Hematopoietic multipotent progenitor cell treated with erythropoietin and hydrocortisone succinate and interleukin-3 and kit ligand, for 6 days (in vitro differentiated cells): Measurements from ENCODE around the gene MINDY4.

Source experiments
- DNase-seq: peaks from one replicate; pipeline ENCODE4 v3.0.0-alpha.2; 2015

MINDY4 gene

GRCh38 chr7:30880941-30881340, 109.7 kb downstream of the MINDY4 start:
- no peak for DNase-seq

DNA sequence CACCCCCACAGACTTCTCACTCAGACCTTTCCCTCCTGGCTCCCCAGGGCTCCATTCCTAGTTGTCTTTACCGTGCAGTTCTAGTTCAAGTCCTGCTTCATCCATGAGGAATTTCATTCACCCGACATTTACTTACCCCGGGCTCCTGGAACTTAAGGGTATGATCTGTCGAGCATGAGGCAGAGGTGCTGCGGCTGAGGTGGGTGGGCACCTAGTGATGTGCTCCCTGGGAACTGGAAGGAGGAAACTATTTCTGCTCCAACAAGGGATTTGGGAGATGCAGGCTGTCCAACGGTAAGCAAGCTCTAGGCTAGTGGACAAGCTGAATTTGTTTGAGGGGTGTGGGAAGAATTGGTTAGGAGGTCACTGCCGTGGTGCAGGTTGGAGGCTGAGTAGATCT, 110.2 kb downstream of the MINDY4 start:
- no peak for DNase-seq

- DNase-seq: no peak
These were observed 113.7 kb downstream of the MINDY4 start for GRCh38 chr7:30884881-30885280.

DNA sequence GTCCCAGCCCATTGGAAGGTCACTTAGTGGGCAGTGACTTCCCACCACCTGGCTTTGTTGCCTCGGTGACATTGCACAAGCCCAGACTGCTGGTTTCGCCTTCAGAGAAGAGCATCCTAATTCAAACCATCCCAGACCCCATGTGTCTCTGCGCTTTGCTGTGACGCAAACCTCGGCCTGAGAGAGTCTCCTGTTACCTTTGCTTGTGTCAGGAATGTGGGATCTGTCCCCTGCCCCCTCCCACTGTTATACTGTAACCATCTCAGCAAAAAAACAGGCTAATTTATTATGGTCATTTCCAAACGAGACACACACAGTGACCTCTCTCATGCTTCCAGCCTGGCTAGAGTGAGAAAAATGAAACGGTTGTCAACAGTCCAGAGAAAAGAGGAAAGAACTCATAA, 115.4 kb downstream of the MINDY4 start:
- no peak for DNase-seq

DNA sequence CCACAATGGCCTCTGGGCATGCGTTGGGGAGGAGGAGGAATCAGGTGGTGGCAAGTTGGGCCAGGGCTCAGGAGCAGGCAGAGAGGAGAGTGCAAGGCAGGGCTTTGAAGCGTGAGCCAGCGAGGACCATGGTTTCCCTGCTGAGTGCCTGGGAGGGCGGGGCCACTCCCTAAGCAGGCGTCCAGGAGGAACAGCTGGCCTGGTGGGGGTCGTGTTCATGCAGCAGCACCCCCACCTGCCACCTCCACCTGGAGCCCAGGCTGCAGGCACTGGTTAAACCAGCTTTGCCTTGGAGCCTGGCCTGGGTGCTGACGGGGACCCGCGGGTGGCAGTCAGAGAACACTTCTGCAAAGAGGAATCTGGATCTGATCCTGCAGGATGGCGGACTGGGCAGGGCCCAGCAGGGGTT, 116.3 kb downstream of the MINDY4 start:
- no peak for DNase-seq

GRCh38 chr7:30888747-30889146, 117.5 kb downstream of the MINDY4 start:
- DNase-seq: no peak

DNA sequence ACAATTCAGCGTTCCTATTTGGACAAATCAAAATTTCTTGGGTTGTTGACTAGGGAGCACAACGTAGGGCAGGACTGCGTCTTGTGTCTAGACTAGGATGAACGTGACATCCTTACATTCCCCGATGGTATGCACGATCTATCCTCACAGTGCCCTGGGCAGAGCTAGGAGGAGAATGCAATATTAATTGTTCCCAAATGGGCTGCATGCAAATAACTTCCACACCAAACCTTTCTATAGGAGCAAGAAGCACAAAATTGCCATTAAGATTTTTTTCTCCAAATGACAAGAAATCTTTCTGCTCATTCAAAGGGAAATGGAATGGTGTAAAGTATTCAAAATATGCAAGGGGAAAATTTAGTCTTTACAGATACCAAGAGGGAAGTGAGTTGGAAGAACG, 119.0 kb downstream of the MINDY4 start:
- DNase-seq: no peak

DNA sequence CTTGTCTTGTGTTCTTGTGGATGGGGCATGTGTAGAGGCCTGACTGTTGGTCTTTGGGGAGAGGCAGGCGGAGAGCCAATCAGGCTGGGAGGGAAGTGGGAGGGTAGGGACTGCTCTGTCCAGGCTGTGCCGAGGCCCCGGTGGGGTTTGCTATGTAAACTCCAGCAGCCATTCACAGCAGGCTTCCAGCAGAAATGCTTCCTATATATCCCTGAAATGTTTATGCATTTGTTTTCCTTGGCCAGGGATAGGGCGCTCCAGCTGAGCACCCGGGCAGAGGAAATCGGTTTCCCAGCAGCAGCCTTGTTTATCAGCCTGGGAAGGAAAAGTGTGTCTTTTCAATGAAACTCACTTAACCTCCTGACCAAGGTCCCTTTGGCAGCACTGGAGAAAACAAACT, 122.1 kb downstream of the MINDY4 start:
- no peak for DNase-seq

DNA sequence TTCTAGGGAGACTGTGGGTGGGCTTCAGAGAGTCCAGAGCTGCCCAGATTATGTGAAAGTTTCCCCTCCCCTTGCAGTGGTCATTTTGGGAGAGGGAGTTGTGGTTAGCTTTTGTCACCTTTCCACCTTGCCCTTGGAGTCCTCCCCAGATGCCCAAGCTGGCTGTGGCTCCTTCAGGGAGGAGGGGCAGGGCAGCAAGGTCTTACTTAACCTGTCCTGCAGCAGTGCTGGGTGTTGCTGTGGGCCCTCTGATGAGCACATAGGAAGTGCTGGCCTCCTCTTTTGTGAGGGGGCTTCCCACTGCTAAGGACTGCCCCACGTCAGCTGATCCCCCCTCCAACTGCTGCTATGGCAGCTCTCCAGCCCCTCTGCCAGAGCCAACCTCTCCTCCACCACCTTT, 122.8 kb downstream of the MINDY4 start:
- no peak for DNase-seq

DNA sequence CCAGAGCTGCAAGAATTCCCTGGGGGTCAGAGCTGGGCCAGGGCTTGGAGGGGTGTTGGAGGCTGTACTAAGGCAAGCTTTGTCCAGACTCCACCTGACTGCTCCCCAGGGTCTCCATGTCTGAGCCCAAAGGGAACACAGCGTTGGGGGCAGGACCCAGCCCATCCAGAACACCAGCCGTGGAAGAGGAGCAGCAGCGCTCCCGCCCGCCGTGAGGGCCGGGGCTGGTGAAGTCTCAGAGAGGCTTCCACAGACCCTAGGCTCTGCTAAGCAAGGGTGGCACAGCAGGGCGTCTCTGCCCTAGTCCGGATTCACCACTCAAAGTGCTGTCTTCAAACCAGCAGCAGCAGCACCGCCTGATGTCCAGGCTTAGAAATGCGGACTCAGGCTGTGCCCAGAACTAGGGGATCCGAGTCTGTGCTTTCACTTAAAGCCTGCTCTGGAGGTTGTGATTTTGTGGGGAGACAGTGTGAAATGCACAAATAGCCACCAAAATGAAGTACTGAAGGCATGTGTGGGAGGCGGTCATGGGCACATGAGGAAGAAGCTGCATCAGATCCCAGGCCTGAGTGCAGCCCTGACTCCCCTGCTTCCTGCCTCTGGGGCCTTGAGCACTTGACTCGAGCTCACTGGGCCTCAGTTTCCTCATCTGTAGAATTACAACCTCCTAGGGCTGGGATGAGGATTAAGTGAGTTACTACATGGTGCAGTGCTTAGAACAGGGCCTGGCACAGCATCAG, 123.8 kb downstream of the MINDY4 start:
- peak; percentile 60 for DNase-seq

- DNase-seq: no peak
These were observed 124.8 kb downstream of the MINDY4 start for GRCh38 chr7:30896036-30896435.

DNA sequence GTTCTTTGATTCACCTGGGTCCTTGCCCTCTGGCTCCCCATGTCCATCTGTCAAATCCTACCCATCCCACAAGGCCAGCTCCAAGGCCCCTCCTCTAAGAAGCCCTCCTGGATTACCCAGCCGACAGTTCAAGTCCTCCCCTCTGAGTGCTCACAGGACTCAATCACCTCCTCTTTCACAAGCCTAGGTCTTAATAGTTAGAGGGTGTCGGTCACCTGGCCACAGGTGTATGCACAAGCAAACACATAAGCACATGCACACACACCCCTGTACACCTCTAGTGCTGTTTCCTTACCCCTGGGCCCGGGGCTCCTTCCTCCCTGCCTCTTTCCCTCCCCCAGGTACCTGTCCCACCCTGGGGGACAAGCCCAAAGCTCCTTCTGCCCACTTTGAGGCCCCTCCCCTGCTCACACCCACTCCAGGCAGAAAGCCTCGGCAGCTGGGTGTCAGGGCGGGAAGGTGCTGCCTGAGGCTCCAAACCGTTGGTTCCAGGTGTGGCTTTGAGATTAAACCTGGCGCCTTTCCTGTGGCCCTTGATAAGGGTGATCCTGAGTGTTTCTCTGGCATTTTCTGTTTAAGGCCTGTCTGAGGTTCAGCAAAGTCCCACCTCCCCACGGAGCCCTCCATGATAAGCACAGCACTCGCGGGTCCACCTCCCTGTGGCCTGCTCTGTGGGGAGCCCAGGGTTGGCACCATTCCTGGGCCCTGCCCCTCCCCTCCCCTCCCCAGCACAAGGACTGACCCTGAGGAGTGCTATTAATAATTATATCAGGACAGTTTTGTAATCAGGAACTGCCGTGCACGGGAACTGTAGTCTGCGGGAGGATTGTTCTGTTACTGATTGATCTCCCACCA, 125.8 kb downstream of the MINDY4 start:
- DNase-seq: peak; percentile 95

- DNase-seq: no peak
These were observed 126.6 kb downstream of the MINDY4 start for GRCh38 chr7:30897770-30898169.

DNA sequence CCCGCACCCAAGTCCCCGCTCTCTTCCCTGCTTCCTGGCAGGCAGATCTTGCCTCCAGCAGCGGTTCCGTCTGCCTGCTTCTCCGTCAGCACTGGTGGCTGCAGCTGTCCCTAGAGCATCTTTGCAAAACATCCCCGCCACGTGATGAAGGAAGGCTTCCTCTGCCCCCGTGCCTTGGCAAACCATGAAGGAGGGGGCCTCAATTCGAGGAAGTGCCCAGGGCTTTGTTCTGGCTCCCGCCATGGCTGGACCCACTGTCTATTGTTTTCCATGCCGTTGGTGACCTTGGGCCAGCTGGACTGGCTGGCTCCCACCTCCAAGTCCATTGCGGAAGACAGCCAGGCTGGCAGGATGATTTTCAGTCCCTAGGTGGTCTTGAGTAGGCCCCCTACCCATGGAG, 127.2 kb downstream of the MINDY4 start:
- DNase-seq: no peak

GRCh38 chr7:30899066-30899465, 127.8 kb downstream of the MINDY4 start:
- no peak for DNase-seq

DNA sequence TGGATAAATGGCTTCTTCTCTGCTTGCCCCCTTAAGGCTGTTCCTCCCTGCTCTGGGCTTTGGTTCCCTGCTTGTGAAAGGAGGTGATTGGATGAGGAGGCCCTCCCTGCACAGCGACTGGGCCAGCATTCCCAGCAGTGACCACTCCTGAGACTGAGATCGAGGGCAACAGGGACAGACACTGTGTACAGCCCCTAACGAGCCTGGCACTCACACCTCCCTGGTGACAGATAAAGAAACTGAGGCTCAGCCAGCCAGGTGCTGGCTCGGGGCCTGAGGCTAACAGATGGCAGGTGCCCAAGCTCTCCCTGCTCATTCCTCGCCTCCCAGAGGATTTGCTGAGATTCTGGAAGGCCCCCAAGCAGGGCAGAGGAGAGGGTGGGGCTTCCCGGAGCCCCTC, 128.4 kb downstream of the MINDY4 start:
- no peak for DNase-seq

DNA sequence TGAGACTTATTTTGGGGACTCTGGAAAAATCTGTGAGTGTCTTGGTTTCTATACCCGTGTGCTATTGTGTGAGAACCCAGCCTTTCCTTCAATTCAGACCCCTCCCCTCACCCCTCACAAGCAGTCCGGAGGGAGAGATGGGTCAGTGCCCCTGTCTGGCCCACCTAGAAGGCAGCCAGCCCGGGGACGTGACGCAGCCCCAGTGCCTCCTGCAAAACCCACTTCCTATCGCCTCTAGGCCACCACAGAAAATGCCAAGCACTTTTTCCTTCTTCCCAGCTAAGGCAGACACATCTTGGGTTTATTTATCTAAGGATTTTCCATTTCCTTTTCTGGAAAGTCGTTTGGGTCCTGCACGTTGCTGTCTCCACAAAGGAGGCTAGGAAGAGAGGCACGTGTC, 128.8 kb downstream of the MINDY4 start:
- DNase-seq: no peak

GRCh38 chr7:30900803-30901362, 129.7 kb downstream of the MINDY4 start:
- DNase-seq: no peak

DNA sequence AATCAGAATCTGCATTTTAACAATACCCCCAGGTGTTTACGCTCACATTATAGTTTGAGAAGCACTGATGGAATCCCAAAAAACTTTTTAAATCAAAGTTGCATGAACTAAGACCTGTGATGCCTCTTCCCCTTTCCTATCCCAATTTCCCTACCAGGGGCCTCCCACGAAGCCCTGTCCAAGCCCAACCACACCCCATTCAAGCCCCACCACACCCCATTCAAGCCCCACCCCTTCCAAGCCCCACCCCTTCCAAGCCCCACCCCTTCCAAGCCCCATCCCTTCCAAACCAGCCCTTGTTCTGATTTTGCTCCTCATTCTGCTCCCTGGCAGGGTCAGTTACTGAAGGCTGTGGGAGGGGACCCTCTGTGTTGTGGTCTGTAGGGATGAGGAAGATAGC, 130.6 kb downstream of the MINDY4 start:
- DNase-seq: no peak

GRCh38 chr7:30902466-30902865, 131.2 kb downstream of the MINDY4 start:
- no peak for DNase-seq

DNA sequence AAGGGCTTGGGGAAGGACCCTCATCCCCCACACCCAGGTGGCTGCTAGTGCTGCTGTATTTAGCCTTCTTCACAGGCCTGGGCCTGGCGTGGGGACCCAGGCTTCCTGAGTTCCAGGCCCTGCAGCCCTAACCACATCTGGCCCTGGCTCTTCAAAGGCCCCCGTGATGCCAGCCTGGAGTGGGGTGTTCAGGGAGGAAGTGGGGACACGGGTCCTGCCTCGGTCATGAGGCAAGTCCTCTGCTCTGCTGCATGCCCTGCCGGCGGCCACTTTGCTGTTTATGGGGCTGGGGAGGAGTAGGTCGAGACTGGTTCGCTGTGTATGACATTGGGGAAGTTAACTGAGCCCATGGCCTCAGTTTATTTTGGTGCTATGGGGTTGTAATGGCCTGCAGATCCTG, 131.9 kb downstream of the MINDY4 start:
- no peak for DNase-seq

DNA sequence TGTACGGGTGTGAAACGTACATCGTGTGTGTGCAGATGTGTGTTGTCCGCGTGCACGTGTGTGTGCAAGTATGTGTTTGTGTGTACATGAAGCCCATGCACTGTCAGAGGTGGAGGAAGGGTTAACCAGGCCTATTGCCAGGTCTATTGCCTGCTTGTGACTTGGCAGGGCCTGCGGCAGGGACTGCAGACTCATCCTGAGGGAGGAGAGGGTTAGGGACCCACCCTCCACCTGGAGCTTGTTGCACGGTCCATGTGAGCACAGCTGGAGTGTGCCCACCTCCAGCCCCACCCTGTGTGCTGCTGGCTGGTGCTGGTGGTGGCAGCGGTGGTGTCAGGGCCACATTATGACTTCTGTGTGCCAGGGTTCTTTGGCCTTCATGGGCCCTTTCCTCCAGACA, 133.3 kb downstream of the MINDY4 start:
- no peak for DNase-seq

DNA sequence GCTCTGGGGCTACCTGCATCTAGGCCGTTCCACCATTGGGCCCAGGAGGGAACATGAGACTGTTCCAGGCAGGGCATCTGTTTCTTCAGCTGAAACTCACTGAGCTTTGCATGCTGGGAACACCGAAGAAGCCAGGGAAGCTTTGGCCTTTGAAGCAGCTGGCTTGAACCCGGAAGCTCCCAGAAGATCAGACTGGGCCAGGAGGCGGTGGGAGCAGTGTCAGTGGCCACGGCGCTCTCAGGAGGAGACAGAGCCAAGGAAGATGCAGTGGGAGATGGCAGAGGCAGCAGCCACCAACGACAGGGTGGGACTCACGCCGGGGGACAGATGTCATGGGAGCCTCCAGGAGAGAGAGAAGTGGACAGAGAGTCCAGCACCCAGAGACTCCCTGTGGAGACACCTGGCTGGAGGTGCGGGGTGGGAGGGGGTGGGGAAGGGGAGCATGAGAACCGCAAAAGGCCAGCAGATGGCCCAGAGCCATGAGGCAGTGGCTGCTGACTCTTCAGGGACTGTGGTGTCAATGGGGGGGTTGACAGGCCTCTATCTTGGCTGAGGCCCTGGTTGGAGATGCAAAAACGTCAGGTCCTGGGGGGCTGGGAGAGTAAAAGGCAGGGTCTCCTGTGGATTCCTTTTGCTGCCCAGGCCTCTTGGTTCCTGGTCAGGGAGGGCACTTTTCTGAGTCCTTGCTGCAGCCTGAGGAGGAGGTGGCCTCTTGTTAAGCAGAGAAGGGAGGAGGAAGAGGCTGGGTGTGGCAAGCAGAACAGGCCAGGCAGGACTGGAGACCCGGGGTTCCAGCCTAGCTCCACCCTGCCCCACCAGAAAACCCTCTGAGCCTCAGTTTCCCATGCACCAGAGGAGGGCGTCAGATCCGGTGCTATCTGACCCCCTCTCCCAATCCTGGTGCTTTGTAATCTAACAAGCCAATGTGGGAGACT, 134.1 kb downstream of the MINDY4 start:
- no peak for DNase-seq
